ENCODE results near the gene AGTRAP.

- TF ChIP-seq, protein P1, sequence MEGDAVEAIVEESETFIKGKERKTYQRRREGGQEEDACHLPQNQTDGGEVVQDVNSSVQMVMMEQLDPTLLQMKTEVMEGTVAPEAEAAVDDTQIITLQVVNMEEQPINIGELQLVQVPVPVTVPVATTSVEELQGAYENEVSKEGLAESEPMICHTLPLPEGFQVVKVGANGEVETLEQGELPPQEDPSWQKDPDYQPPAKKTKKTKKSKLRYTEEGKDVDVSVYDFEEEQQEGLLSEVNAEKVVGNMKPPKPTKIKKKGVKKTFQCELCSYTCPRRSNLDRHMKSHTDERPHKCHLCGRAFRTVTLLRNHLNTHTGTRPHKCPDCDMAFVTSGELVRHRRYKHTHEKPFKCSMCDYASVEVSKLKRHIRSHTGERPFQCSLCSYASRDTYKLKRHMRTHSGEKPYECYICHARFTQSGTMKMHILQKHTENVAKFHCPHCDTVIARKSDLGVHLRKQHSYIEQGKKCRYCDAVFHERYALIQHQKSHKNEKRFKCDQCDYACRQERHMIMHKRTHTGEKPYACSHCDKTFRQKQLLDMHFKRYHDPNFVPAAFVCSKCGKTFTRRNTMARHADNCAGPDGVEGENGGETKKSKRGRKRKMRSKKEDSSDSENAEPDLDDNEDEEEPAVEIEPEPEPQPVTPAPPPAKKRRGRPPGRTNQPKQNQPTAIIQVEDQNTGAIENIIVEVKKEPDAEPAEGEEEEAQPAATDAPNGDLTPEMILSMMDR (IDR thresholded peaks at IDR 0.05), result no peak
- TF ChIP-seq, protein P2, sequence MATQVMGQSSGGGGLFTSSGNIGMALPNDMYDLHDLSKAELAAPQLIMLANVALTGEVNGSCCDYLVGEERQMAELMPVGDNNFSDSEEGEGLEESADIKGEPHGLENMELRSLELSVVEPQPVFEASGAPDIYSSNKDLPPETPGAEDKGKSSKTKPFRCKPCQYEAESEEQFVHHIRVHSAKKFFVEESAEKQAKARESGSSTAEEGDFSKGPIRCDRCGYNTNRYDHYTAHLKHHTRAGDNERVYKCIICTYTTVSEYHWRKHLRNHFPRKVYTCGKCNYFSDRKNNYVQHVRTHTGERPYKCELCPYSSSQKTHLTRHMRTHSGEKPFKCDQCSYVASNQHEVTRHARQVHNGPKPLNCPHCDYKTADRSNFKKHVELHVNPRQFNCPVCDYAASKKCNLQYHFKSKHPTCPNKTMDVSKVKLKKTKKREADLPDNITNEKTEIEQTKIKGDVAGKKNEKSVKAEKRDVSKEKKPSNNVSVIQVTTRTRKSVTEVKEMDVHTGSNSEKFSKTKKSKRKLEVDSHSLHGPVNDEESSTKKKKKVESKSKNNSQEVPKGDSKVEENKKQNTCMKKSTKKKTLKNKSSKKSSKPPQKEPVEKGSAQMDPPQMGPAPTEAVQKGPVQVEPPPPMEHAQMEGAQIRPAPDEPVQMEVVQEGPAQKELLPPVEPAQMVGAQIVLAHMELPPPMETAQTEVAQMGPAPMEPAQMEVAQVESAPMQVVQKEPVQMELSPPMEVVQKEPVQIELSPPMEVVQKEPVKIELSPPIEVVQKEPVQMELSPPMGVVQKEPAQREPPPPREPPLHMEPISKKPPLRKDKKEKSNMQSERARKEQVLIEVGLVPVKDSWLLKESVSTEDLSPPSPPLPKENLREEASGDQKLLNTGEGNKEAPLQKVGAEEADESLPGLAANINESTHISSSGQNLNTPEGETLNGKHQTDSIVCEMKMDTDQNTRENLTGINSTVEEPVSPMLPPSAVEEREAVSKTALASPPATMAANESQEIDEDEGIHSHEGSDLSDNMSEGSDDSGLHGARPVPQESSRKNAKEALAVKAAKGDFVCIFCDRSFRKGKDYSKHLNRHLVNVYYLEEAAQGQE (IDR thresholded peaks at IDR 0.05; ENCODE audit: insufficient read depth in 1 of 2, low read depth in 2 of 2, low read length in 1 of 2), result no peak
- TF ChIP-seq TCF7L2 (IDR thresholded peaks at IDR 0.05; ENCODE audit: low read depth, low read length) (no peak), POLR2AphosphoS5 (IDR thresholded peaks at IDR 0.05; ENCODE audit: low read depth, low read length) (no peak), SIN3A (IDR thresholded peaks at IDR 0.05; ENCODE audit: borderline replicate concordance, insufficient read depth, low read depth, low read length) (no peak)
These were observed 52.0 kb downstream of the AGTRAP start for GRCh38 chr1:11787804-11788436.

All from Panc1 (cell line).